Brain pericyte (primary cell): ENCODE measurements around the gene ABHD17C.
"Not testable (repeated sequence)": the region's sequence is repeated elsewhere in the genome, so short reads cannot be mapped to it uniquely, and the experiment has no call there.

Source experiments
- DNase-seq: peaks from one replicate; pipeline ENCODE4 v3.0.0-alpha.2; 2012; ENCODE audit warnings: low read depth, low spot score

The ABHD17C gene

DNA sequence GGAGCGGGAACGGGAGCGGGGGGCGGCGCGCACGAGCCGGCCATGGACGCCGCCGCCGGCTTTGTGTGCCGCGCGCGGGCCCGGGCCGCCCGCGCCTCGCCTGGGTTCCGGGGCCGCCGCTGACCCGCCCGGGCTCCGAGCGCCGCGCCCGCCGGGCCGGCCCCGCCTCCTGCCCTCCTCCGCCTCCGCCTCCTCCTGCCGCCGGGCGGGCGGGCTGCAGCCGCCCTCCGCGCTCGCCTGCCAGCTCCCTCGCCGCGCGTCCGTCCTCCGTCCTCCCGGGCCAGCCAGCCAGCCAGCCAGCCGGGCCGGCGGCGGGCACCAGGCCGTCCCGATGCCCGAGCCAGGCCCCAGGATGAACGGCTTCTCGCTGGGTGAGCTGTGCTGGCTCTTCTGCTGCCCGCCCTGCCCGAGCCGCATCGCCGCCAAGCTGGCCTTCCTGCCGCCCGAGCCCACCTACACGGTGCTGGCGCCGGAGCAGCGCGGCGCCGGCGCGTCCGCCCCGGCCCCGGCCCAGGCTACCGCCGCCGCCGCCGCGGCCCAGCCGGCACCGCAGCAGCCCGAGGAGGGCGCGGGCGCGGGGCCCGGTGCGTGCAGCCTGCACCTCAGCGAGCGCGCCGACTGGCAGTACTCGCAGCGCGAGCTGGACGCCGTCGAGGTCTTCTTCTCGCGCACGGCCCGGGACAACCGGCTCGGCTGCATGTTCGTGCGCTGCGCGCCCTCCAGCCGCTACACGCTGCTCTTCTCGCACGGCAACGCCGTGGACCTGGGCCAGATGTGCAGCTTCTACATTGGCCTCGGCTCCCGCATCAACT is at the start of gene ABHD17C:
Gene ABHD17C (plus strand): TSS at position 212 of the 812 bp plus-strand sequence. CDS start 120 bp downstream, at position 332.
- DNase-seq: no peak

DNA sequence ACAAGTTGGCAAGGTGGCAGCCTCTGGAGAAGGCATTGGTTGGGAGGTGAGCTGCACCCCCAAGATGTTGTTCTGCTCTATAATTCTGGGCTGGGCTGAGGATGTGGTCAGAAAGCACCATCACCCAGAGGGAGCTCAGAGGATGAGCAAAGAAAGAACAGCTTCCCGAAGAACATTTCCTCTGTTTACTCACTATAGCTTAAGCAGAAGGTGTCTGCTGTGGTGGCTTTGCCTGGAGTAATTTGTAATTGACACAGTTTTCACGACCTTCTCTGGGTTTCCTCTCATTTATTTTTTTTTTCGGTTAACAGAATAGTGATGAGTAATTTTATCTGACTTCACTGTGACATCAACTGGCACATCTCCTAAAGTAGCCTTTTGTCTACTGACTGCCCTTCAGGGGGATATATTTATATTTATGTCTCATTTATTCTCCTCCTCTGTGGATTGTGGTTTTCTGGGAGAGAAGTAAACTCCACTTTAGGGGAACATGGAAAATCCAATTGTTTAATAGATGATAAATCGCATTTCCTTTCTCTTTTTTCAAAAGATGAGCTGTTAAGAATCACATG is 49.5 kb upstream of the ABHD17C start:
- DNase-seq: no peak

DNA sequence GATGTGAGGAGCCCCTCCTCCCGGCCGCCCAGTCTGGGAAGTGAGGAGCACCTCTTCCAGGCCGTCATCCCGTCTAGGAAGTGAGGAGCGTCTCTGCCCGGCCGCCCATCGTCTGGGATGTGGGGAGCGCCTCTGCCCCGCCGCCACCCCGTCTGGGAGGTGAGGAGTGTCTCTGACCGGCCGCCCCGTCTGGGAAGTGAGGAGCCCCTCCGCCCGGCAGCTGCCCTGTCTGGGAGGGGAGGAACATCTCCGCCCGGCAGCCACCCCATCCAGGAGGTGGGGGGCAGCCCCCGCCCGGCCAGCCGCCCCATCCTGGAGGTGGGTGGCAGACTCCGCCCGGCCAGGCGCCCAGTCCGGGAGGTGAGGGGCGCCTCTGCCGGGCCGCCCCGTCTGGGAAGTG is 47.7 kb upstream of the ABHD17C start:
- not testable (repeated sequence) for DNase-seq

DNA sequence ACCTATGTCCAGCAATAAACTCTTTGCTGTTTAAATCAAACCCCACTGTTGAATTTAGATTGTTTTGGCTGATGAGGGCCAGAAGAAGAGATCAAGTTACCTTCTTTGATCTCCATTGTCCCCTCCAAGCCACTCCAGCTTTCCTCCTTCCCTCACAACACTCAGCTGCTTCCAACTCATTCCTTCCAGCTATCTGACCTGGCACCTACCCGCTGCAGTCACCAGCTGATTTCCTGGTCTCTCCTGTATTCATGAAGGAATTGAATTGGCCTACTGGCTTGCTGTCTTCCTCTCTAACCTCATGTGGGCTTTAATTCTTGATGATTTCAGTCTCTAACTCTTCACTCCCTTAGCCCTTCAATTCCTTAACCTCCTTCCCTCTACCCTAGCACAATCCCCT is 40.8 kb upstream of the ABHD17C start:
- no peak for DNase-seq

DNA sequence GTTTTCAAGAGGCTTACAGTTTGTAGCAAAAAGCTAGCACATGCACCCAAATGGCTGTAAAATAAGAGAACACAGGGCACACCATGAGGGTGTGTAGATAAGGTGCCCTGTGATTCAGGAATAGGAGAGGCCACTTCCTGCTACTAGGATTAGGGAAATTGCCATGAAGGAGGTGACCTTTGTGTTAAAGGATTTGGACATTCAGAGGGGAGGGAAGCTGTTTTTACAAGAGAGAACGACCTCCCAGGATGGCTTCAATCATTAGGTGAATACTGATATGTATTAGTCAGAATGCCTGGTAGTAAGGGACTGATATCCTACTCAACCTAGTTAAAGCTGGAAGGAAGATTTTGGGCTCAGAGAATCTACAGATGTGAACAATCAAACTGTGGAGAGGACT is 35.7 kb upstream of the ABHD17C start:
- no peak for DNase-seq

DNA sequence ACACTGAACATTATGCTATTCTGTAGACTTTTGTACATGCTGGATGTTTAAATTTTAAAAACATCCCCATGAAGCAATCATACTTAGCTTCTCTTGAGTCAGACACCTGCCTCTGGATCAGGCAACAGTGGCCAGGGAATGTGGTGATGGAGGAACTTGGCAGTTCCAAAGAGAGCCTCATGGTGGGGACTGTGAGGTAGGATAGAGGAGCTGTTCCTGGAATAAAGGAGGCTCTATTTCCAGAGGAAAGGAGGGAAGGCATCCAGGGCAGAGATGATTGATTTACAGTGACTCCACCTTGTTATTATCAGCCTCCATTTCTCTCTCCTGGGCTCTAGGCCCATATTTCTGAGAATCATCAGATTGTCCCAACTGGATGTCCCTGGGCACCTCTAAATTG is 35.0 kb upstream of the ABHD17C start:
- no peak for DNase-seq

DNA sequence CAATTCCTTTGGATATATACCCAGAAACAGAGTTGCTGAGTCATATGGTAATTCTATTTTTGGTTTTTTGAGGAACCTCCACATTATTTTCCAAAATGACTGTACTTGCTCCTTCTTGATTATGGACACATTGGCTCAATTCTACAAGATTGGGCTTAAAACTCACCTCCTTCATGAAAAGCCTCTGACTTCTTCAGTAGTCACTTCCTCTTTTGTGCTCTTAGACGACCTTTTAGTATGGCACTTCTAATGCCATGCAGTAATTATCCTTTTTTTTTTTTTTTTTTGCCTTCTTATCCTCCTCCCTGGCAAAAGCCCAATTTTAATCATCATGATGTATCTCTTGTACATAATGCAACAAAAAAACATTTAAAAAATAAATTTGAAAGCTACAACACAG is 33.0 kb upstream of the ABHD17C start:
- no peak for DNase-seq

DNA sequence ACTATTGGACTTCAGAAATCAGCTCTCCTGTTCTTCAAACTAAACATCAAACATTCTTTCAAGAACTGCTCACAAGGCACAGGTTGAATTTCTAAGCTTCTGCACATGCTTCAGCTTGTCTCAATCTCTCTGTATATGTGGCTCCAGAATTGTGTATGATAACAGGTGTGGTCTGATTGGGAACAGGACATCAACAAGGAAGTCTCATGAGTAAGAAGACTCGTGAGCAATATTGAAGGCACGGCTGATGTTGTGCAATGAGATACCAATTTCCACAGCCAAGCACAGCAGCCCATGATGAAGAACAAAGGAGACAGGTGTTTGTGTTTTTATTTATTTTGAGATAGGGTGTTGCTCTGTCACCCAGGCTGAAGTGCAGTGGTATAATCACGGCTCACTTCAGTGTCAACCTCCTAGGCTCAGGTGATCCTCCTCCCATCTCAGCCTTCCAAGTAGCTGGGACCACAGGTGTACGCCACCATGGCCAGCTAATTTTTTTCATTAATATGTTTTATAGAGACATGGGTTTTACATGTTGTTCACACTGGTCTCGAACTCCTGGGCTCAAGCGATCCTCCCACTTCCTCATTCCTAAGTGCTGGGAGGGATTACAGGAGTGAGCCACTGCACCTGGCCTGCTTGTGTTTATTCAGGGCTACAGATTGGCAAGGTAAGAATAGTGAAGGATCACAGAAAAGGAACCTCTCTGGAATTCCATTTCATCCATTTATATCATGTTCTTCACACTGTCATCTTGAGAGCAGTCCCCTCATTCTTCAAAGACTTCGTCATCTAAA is 32.2 kb upstream of the ABHD17C start:
- DNase-seq: no peak

DNA sequence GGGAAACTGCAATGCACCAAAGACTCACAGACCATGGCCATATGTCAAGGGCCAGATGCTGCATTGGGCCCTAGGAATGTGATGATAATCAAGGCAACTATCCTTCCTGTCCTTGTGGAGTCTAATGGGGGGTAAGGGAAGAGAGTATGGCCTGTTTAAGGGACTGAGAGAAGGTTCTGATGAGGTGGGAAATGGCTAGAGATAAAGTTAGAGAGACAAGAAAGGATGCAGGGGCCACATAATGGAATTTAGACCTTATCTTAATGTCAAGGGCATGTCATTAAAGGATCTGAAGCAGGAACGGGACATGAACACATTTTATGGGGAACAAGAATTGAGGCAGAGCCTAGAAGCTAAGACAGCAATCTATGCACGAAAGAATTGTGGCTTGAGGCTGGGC is 30.0 kb upstream of the ABHD17C start:
- no peak for DNase-seq

DNA sequence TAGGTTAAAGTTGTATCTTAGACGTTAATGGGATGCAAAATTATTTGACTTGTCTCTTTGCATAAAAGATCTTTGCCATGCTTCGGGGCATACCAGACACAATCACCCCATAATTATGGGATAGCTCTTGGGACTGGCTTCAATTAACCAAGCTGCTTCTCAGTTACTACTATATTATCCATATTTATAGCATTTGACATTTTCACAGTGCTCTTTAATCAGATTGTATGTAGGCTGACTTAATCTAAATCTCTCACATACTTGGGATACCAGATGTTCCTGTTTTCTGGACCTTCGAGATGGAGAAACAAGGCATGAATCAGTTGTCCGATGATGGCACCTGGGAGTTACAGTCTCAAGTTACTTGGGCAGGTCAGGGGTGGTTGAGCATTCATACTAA is 27.2 kb upstream of the ABHD17C start:
- no peak for DNase-seq

DNA sequence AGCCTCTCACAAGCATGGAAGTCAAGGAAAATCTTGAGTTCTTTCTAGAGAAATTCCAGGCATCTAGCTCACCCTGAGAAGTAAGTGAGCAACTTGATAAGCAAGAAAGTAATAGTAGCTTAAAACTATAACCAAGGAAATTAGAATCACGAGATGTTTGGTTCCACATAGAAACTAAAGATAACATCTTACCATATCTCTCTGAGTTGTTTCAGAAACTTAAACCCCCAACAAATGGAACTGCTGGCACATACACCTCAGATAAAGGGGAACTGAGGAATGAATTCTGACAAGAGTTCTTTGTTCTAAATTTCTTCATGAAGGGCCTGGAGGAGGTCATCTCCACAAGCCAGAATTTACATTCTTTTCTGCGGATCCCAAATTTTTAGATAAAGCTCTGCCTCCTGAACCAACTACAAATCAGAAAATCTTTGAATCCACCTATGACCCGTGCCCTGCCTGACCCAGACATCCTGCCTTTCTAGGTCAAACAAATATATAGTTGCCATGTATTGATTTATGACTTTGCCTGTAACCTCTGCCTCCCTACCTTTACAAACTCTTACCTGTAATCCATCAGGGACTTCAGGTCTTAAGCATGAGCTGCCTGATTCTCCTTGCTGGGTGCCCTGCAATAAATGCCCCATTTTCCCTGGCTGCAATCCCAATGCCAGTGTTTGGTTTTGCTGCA is 26.4 kb upstream of the ABHD17C start:
- no peak for DNase-seq

DNA sequence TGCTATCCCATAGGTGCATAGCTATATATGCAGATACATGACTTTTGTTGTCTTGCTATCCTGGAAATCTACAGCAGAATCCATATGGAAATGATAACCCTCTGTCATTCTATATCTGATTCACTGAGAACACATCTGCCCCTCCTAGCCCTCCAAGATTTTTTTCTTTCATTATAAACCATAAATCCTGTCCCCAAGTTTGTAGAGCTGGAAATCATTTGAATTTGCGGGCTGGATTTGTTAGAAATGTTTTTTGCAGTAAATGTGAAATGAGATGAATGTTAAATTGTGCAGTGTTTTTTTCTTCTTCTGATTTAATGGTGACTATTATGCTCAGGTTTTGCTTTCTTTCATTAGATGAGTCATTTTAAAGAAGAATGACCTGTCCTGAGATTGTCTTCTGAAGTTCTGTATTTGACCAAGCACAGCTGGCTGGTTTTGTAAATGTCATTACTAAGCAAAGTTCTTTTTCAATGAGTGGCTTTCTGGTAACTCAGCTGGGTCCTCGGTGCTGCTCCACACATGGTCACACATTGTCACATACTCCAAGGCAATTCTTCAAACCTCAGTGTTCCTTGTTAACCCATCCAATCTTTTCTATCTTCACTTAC is 25.3 kb upstream of the ABHD17C start:
- no peak for DNase-seq

DNA sequence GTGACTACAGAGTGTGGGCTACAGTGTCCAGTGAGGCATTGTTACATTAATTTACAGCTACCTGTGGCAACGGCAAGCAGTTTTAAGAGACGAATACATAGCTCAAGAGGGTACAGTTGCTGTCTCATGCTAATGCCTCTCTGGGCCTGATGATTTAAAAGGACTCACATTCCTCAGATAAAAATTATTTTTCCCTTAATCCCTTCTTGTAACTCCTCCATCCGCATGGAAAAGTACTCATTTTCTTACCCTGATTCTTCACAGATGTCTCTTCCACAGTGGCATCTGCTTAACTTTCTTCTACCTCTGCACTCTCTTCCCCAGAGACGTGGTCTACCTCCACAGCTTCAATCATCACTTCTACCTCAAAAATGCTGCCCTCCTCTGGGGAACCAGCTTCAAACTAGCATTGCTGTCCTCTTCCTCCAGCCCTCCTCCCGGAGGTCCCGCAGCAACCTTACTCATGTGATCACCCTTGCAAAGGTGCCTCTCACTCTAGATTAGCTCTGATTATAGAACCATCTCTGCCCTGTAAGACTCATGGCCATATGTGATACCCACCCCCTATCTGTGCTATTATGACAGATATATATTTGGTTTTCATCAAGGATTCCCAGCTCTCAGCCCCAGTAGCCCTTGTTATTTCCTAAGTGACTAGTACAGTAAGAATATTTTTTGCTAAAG is 21.4 kb upstream of the ABHD17C start:
- no peak for DNase-seq

DNA sequence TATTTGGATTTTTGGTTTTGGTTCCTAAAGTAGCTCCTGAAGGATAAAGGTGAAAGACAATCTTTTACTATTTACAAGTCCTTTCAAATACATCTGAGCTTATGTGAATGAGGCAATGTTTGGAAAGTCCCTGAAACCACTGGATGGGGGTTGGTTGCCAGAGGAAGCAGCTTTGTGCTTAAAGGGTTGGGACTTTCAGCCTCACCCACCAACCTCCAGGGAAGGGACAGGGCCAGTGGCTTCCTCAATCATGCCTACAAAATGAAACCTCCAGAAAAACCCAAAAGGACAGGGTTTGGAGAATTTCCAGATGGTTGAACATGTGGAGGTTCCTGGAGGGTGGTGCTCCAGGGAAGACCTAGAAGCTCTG is 20.9 kb upstream of the ABHD17C start:
- no peak for DNase-seq

DNA sequence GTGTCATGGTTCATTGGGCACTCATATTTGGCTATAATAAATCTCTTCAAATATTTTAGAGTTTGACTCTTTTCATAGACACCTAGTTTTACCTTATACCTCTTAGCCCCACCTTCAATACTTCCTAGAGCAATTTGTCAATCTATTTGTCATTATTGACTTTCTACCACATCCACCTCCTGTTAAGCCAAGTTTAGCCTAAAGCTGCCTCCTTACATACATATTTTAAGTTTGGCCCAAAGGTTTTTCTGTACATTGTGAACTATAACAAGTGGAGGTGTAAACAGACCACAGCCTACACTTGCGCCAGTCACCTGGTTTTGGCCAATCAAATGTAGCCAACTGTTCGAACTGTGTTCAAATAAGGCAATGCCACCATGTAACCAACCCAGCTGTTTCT is 18.1 kb upstream of the ABHD17C start:
- no peak for DNase-seq

DNA sequence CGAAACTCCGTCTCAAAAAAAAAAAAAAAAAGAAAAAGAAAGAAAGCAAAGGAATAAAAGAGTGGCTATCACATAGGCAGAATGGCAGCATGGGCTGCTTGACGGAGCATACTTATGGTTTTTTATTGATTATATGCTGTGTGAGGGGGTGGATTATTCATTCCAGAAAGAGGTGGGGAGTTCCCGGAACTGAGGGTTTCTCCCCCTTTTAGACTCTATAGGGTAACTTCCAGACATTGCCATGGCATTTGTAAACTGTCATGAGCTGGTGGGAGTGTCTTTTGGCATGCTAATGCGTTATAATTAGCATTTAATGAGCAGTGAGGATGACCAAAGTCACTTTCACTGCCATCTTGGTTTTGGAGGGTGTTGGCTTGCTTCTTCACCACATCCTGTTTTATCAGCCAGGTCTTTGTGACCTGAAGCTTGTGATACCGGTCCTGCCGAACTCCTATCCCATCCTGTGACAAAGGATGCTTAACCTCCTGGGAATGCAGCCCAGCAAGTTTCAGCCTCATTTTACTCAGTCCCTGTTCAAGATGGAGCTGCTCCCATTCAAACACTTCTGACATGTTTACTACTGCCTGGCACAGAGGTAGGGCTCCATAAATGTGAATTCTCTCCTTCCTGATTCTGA is 15.8 kb upstream of the ABHD17C start:
- no peak for DNase-seq

DNA sequence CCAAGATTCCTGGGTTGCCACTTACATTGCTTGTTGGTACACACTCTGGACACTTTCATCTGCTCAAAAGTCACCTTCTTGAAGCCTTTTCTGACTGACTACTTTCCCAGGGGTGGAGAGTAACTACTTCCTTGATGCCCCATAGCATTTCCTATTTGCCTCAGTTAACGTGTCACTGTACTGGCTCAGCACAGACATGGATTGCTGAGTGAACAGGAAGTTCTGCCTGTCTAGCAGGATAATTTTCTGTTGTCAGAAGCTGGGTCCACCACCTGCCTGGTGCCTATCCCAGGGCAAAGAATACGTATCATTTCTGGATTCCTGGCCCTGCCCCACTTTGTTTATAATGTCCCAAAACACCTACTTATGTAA is 15.3 kb upstream of the ABHD17C start:
- no peak for DNase-seq

DNA sequence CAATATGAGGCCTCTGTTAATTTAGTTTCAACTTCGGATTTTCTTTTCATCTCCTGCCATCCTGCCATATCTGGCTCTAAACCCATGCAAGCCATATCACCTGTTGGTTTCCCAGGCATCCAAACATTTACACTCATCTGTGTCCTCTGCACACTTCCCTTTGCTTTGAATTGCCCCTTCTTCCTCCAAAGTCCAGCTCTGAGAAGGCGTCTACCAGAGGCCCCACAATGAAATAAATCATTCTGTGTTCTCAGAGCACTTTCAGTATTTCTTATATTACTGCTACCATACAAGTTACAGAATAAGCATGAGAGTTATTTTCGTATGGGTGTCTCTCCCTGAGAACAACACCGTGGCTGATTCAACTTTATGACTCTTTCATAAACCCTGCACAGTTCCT is 12.9 kb upstream of the ABHD17C start:
- no peak for DNase-seq

DNA sequence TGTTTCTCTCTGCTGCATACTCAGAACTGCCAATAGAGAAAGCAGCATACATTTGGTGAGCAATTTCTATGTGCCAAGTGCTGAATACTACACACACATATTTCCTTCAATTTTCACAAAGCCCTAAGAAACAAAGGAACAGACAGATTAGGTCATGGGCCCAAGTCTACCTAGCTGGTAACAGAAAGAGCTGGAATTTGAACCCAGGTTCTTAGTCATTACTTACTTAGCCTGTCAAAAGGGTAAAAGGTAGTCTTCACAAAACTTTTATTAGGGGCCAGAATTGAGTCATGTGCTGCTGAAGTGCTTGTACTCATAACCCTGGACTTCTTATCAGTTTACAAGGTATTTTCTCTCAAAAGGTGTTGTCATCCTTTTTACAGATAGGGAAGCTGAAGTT is 10.4 kb upstream of the ABHD17C start:
- no peak for DNase-seq

DNA sequence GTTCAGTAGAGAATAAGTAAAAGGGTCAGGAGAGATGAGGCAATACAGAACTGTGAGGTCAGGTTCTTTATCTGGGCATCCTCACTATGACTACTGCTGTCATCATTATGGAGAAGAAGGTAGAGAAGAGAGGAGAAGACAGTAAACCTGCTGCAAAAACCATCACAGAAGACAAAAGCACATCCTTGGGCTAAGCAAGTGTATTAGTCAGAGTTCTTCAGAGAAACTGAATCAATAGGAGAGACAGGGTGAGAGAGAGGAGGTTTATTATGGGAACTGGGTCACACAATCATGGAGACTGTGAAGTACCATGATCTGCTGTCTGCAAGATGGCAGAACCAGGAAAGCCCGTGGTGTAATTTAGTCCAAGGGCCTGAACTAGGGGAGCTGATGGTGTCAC is 9.5 kb upstream of the ABHD17C start:
- no peak for DNase-seq

DNA sequence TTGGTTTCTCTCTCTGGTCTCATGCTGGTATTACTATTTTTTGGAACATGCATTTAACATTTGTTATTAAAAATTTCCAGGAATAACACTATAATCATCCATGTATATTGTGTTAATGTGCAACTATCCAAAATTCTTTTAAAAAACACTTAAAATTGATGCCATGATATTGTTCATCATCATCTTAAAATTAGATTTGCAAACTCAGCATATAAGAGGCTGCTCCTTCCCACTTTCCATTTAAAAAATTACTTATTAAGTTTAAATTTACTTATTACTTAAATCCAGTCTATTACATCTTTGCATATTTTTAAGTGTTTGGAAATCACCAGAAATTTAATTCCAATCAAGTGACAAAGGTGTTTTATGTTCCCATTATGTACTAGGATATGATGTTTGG is 5.8 kb upstream of the ABHD17C start:
- no peak for DNase-seq
